ENCODE results near the gene SLK. TPM values are rescaled to one million over a fixed set of nuclear protein-coding genes. Genes with fewer than 3 reads are reported as not detected.

SLK gene
- total and polyA plus RNA-seq, 2 of the 13 experiments (the other 11 are each of a cell fraction or from before 2014, with no cell fraction given): 3.4 to 22.8 TPM

DNA sequence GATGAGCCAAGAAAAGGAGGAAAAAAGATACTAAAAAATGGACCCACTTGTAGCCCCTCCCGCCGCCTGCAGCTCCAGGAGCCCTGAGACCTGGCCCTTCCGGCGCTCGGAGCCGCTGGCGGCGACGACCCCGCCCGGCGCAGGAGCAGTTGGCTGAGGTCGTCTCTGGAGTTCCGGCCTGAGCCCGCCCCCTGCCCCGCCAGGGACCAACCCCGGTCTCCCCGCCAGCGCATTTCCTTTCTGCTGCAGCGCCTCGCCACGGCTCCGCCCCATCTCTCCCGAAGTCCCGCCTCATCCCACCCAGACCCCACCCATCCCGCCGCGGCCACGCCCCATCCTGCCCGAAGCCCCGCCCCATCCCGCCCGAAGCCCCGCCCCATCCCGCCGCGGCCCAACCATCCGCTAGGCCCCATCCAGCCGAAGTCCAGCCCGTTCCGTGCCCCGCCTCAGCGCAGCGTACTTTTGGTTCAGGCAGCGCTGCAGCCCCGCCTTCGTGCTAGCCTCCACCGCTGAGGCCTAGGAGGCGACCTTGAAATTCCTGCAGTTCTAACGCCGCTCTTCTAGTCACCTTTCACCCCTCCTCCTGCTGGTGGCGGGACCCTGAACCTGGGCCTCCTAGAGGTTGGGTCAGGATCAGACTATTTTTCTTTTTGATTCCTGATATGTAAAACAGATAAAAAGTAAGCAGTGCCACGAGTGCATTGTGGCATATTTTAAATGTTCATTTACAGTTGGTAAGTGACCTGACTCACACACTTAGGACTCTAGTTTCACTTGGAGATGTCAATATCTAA lies 48.7 kb upstream of the SLK start, which contains the start of gene STN1 (continued):
- TF ChIP-seq, protein P1, sequence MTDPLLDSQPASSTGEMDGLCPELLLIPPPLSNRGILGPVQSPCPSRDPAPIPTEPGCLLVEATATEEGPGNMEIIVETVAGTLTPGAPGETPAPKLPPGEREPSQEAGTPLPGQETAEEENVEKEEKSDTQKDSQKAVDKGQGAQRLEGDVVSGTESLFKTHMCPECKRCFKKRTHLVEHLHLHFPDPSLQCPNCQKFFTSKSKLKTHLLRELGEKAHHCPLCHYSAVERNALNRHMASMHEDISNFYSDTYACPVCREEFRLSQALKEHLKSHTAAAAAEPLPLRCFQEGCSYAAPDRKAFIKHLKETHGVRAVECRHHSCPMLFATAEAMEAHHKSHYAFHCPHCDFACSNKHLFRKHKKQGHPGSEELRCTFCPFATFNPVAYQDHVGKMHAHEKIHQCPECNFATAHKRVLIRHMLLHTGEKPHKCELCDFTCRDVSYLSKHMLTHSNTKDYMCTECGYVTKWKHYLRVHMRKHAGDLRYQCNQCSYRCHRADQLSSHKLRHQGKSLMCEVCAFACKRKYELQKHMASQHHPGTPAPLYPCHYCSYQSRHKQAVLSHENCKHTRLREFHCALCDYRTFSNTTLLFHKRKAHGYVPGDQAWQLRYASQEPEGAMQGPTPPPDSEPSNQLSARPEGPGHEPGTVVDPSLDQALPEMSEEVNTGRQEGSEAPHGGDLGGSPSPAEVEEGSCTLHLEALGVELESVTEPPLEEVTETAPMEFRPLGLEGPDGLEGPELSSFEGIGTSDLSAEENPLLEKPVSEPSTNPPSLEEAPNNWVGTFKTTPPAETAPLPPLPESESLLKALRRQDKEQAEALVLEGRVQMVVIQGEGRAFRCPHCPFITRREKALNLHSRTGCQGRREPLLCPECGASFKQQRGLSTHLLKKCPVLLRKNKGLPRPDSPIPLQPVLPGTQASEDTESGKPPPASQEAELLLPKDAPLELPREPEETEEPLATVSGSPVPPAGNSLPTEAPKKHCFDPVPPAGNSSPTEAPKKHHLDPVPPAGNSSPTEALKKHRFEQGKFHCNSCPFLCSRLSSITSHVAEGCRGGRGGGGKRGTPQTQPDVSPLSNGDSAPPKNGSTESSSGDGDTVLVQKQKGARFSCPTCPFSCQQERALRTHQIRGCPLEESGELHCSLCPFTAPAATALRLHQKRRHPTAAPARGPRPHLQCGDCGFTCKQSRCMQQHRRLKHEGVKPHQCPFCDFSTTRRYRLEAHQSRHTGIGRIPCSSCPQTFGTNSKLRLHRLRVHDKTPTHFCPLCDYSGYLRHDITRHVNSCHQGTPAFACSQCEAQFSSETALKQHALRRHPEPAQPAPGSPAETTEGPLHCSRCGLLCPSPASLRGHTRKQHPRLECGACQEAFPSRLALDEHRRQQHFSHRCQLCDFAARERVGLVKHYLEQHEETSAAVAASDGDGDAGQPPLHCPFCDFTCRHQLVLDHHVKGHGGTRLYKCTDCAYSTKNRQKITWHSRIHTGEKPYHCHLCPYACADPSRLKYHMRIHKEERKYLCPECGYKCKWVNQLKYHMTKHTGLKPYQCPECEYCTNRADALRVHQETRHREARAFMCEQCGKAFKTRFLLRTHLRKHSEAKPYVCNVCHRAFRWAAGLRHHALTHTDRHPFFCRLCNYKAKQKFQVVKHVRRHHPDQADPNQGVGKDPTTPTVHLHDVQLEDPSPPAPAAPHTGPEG (CRISPR knock-in tag; IDR thresholded peaks at IDR 0.05): no peak; the same call in 1 of the 2 replicates
- TF ChIP-seq, protein P2, sequence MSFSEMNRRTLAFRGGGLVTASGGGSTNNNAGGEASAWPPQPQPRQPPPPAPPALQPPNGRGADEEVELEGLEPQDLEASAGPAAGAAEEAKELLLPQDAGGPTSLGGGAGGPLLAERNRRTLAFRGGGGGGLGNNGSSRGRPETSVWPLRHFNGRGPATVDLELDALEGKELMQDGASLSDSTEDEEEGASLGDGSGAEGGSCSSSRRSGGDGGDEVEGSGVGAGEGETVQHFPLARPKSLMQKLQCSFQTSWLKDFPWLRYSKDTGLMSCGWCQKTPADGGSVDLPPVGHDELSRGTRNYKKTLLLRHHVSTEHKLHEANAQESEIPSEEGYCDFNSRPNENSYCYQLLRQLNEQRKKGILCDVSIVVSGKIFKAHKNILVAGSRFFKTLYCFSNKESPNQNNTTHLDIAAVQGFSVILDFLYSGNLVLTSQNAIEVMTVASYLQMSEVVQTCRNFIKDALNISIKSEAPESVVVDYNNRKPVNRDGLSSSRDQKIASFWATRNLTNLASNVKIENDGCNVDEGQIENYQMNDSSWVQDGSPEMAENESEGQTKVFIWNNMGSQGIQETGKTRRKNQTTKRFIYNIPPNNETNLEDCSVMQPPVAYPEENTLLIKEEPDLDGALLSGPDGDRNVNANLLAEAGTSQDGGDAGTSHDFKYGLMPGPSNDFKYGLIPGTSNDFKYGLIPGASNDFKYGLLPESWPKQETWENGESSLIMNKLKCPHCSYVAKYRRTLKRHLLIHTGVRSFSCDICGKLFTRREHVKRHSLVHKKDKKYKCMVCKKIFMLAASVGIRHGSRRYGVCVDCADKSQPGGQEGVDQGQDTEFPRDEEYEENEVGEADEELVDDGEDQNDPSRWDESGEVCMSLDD (CRISPR knock-in tag; IDR thresholded peaks at IDR 0.05; ENCODE audit: borderline replicate concordance): no peak
- no peak; the same call in 1 of the 2 replicates for TF ChIP-seq ZC3H4 (CRISPR knock-in tag; IDR thresholded peaks at IDR 0.05; ENCODE audit: borderline replicate concordance)
- TF ChIP-seq ONECUT2 (CRISPR knock-in tag; IDR thresholded peaks at IDR 0.05): no peak
- no peak for TF ChIP-seq ZNF530 (CRISPR knock-in tag; IDR thresholded peaks at IDR 0.05; ENCODE audit: low read depth)
- TF ChIP-seq SYNCRIP (IDR thresholded peaks at IDR 0.05; ENCODE audit: insufficient read depth, low read depth, low read length): no peak
- TF ChIP-seq ZNF251 (CRISPR knock-in tag; IDR thresholded peaks at IDR 0.05): no peak
- TF ChIP-seq TAF1 (CRISPR knock-in tag; IDR thresholded peaks at IDR 0.05): peak; percentile 54; the same call in 1 of the 2 replicates
- no peak for TF ChIP-seq ZNF841 (CRISPR knock-in tag; IDR thresholded peaks at IDR 0.05; ENCODE audit: borderline replicate concordance)
- TF ChIP-seq ZNF773 (CRISPR knock-in tag; IDR thresholded peaks at IDR 0.05; ENCODE audit: borderline replicate concordance): no peak
- no peak for TF ChIP-seq ZFP62 (CRISPR knock-in tag; IDR thresholded peaks at IDR 0.05)
- TF ChIP-seq PAWR (CRISPR knock-in tag; IDR thresholded peaks at IDR 0.05; ENCODE audit: borderline replicate concordance): no peak
- peak in 1 of 2 experiments; percentile 94; a peak in 3 of 4 replicates for TF ChIP-seq EP300 (IDR thresholded peaks at IDR 0.05; ENCODE audit: low read depth in 2 of 2, low read length in 2 of 2)
- peak; percentile 67; the same call in 1 of the 2 replicates for TF ChIP-seq EP300 (CRISPR knock-in tag; IDR thresholded peaks at IDR 0.05; ENCODE audit: borderline replicate concordance)
- TF ChIP-seq CREM (IDR thresholded peaks at IDR 0.05): peak; percentile 47; the same call in 1 of the 2 replicates
- TF ChIP-seq CREM (CRISPR knock-in tag; IDR thresholded peaks at IDR 0.05): no peak
- TF ChIP-seq, protein P3, sequence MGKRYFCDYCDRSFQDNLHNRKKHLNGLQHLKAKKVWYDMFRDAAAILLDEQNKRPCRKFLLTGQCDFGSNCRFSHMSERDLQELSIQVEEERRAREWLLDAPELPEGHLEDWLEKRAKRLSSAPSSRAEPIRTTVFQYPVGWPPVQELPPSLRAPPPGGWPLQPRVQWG (CRISPR knock-in tag; IDR thresholded peaks at IDR 0.05; ENCODE audit: borderline replicate concordance, low read depth): no peak
- TF ChIP-seq MTA1 (CRISPR knock-in tag; IDR thresholded peaks at IDR 0.05; ENCODE audit: borderline replicate concordance): 0 out of 2 replicates have a peak, but pooled peaks have one; percentile 54
- TF ChIP-seq, protein P4, sequence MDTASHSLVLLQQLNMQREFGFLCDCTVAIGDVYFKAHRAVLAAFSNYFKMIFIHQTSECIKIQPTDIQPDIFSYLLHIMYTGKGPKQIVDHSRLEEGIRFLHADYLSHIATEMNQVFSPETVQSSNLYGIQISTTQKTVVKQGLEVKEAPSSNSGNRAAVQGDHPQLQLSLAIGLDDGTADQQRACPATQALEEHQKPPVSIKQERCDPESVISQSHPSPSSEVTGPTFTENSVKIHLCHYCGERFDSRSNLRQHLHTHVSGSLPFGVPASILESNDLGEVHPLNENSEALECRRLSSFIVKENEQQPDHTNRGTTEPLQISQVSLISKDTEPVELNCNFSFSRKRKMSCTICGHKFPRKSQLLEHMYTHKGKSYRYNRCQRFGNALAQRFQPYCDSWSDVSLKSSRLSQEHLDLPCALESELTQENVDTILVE (CRISPR knock-in tag; IDR thresholded peaks at IDR 0.05): peak; percentile 86

All from HepG2 (cell line).